ENCODE measurements around the gene TNFRSF12A.

TNFRSF12A gene

DNA sequence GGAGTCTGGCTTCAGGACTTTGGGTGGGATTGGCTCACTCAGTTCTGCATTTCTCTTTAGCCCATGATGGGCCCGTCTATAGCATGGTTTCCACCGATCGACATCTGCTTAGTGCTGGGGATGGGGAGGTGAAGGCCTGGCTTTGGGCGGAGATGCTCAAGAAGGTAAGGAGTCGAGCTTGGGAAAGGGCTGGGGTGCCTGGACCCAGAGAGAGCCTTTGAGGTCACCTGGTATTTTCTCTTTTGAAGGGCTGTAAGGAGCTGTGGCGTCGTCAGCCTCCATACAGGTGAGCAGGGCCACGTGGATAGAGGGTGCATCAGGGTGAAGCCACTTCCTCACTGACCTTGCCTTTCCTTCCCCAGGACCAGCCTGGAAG lies 5.8 kb downstream of the TNFRSF12A start:
- TF ChIP-seq CTCF (IDR thresholded peaks at IDR 0.05; ENCODE audit: control insufficient read depth, extremely low read depth, insufficient read depth): no peak
- DNase-seq (ENCODE audit: low read depth): no peak
- H3K4me3 ChIP-seq (ENCODE audit: low read depth, low read length): no peak overlapping the region

DNA sequence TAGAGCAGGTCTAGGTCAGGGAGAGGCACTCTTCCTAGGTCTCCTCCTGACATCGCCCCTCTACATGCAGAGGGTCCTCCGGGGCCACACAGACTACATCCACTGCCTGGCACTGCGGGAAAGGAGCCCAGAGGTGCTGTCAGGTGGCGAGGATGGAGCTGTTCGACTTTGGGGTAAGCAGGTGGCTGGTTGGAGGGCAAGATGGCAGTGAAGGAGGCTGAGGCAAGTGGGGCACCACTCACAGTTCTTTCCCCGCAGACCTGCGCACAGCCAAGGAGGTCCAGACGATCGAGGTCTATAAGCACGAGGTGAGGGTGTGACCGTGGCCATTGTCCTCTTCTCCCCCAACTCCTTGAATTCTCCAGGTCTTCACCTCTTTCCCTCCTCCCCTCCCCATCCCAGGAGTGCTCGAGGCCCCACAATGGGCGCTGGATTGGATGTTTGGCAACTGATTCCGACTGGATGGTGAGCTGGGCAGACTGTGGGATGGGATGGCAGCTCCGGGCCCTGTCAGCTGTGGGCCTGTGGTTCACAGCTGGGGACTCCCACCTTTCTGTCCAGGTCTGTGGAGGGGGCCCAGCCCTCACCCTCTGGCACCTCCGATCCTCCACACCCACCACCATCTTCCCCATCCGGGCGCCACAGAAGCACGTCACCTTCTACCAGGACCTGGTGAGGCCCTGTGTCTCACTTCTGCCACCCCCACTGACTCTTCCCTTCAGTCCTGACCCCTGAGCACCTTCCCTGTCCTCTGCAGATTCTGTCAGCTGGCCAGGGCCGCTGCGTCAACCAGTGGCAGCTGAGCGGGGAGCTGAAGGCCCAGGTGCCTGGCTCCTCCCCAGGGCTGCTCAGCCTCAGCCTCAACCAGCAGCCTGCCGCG lies 6.7 kb downstream of the TNFRSF12A start:
- no peak for TF ChIP-seq CTCF (IDR thresholded peaks at IDR 0.05; ENCODE audit: control insufficient read depth, extremely low read depth, insufficient read depth)
- DNase-seq (ENCODE audit: low read depth): no peak
- H3K4me3 ChIP-seq (ENCODE audit: low read depth, low read length): no peak overlapping the region

GRCh38 chr16:3027489-3027795 lies 7.3 kb downstream of the TNFRSF12A start:
- DNase-seq (ENCODE audit: low read depth): no peak
- no peak overlapping the region; the same call in 1 of the 2 replicates for H3K4me3 ChIP-seq (ENCODE audit: low read depth, low read length)
- TF ChIP-seq CTCF (IDR thresholded peaks at IDR 0.05; ENCODE audit: control insufficient read depth, extremely low read depth, insufficient read depth): no peak

DNA sequence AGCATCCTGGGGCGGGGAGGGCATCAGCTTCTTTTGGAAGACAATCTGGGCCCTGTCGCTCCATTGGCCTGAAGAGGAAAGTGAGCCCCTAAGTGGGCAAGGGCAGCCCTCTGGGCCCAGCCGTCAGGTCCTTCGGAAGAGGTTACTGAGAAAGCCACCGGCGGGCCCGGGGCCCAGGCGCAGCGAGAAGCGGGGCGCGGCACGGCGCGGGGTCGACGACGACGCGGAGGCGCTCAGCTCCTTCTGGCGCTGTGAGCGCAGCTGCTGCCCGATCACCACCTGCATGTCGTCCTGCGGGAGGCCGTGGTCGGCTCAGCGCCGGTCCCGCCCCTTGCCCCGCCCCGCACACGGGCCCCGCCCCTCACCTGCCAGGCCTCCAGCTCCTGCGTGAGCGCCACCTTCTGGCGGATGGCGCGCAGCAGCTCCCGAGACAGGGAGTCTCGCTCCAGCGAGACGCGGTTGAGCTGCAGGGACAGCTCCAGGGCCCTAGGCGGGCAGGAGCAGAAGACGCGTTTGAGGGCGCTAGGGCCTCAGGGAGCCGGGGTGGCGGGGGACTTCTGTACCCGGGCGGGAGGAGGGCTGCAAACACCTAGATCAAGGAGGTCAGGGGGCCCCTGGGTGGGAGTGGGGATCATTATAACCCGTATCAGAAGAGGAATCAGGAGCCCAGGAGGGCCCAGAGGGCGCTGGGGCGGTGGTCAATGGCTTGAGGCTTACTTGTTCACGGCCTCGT lies 8.0 kb downstream of the TNFRSF12A start:
- H3K4me3 ChIP-seq (ENCODE audit: low read depth, low read length): peak overlapping the region; percentile 28; the same call in 1 of the 2 replicates
- peak; percentile 98 for TF ChIP-seq CTCF (IDR thresholded peaks at IDR 0.05; ENCODE audit: control insufficient read depth, extremely low read depth, insufficient read depth)
- no peak for DNase-seq (ENCODE audit: low read depth)

- TF ChIP-seq CTCF (IDR thresholded peaks at IDR 0.05; ENCODE audit: control insufficient read depth, extremely low read depth, insufficient read depth): no peak
- DNase-seq (ENCODE audit: low read depth): no peak
- no peak overlapping the region for H3K4me3 ChIP-seq (ENCODE audit: low read depth, low read length)
Observed at GRCh38 chr16:3028716-3029319, 8.7 kb downstream of the TNFRSF12A start.

GRCh38 chr16:3029491-3030221 lies 9.5 kb downstream of the TNFRSF12A start:
- H3K4me3 ChIP-seq (ENCODE audit: low read depth, low read length): no peak overlapping the region
- no peak for TF ChIP-seq CTCF (IDR thresholded peaks at IDR 0.05; ENCODE audit: control insufficient read depth, extremely low read depth, insufficient read depth)

More at GRCh38 chr16:3029491-3030221, 9.5 kb downstream of the TNFRSF12A start:
- no peak for DNase-seq (ENCODE audit: low read depth)
